MM.1S (cell line): ENCODE measurements around the gene IL1R2.

Source experiments
- CTCF ChIP-seq: fragments of 300-600 bp; sonication (generic); IDR thresholded peaks from 2 replicates; pipeline ENCODE4 v1.5.1; 2016; ENCODE audit warnings: antibody characterized with exemption, low read length, mixed read lengths
- EZH2 ChIP-seq: fragments of 300-600 bp; sonication (generic); optimal IDR thresholded peaks from 2 replicates; pipeline ENCODE3; 2017; ENCODE audit warnings: low read depth, mild to moderate bottlenecking, antibody characterized with exemption, low read length, mixed read lengths
- EZH2phosphoT487 ChIP-seq: fragments of 300-600 bp; sonication (generic); IDR thresholded peaks from 2 replicates; pipeline ENCODE4 v1.6.1; 2018; ENCODE audit warnings: antibody characterized with exemption, low read length

GRCh38 chr2:101986804-101987740, 4.7 kb upstream of the IL1R2 start:
- TF ChIP-seq EZH2 (no peak), CTCF (no peak), EZH2phosphoT487 (no peak)
